ENCODE results near the gene METAP1D.

- TF ChIP-seq GATA2 (IDR thresholded peaks at IDR 0.05; ENCODE audit: low read depth, low read length) (no peak), GATA3 (IDR thresholded peaks at IDR 0.05; ENCODE audit: low read depth, low read length) (no peak)
Observed at GRCh38 chr2:172116107-172116506, 116.4 kb downstream of the METAP1D start.

All from SH-SY5Y (cell line).